Neuronal stem cell (in vitro differentiated cells): ENCODE measurements around the gene U2AF1L4.

Experiments used
- DNase-seq: peaks from one replicate; pipeline ENCODE4 v3.0.0-alpha.2; 2013; ENCODE audit warnings: low spot score
- H2AFZ ChIP-seq: one replicate; pipeline ENCODE4 v1.6.1; 2013; ENCODE audit warnings: mild to moderate bottlenecking, low read length, inconsistent platforms
- H2AK5ac ChIP-seq: 2 replicates; pipeline ENCODE4 v1.6.1; 2013; ENCODE audit warnings: low read depth, mild to moderate bottlenecking, inconsistent platforms, low read length, moderate library complexity, mixed read lengths
- H2BK120ac ChIP-seq: 2 replicates; pipeline ENCODE4 v1.6.1; 2013; ENCODE audit warnings: low read depth, mild to moderate bottlenecking, inconsistent platforms, low read length, moderate library complexity, mixed read lengths
- H2BK12ac ChIP-seq: one replicate; pipeline ENCODE4 v1.6.1; 2013; ENCODE audit warnings: low read length, inconsistent platforms
- H2BK15ac ChIP-seq: 2 replicates; pipeline ENCODE4 v1.6.1; 2013; ENCODE audit warnings: mild to moderate bottlenecking, low read length, inconsistent platforms, mixed read lengths
- H2BK5ac ChIP-seq: one replicate; pipeline ENCODE4 v1.6.1; 2013; ENCODE audit warnings: inconsistent platforms, mild to moderate bottlenecking, low read length, moderate library complexity
- H3K14ac ChIP-seq: one replicate; pipeline ENCODE4 v1.6.1; 2013; ENCODE audit warnings: low read length, inconsistent platforms
- H3K18ac ChIP-seq: 2 replicates; pipeline ENCODE4 v1.6.1; 2013; ENCODE audit warnings: low read length, inconsistent platforms
- H3K23ac ChIP-seq: 2 replicates; pipeline ENCODE4 v1.6.1; 2013; ENCODE audit warnings: low read depth, mild to moderate bottlenecking, mixed read lengths, low read length, inconsistent platforms; ENCODE audit not compliant: poor library complexity
- H3K27ac ChIP-seq: replicated peaks from 3 replicates; pipeline ENCODE4 v1.5.1; 2013; ENCODE audit warnings: low read length, inconsistent platforms
- H3K27me3 ChIP-seq, 3 experiments: 2 replicates each; pipeline ENCODE4 v1.6.1; 2013; ENCODE audit warnings: low read length in 3 of 3, mild to moderate bottlenecking in 2 of 3, inconsistent platforms in 1 of 3, low read depth in 1 of 3, mixed read lengths in 1 of 3, moderate library complexity in 1 of 3; ENCODE audit not compliant: control insufficient read depth in 3 of 3, insufficient read depth in 3 of 3
- H3K36me3 ChIP-seq, 2 donors: replicated peaks in 1 of 2; 2 replicates each; pipeline ENCODE4 v1.6.1; 2013; ENCODE audit warnings: low read length in 2 of 2; ENCODE audit not compliant: control insufficient read depth in 2 of 2, insufficient read depth in 2 of 2
- H3K4ac ChIP-seq: 2 replicates; pipeline ENCODE4 v1.6.1; 2013; ENCODE audit warnings: inconsistent platforms, mild to moderate bottlenecking, low read length, moderate library complexity
- H3K4me1 ChIP-seq, 2 donors: 1 replicate in 1 of 2; 2 replicates in 1 of 2; pipeline ENCODE4 v1.6.1; 2013; ENCODE audit warnings: low read length in 2 of 2, low read depth in 1 of 2; ENCODE audit not compliant: control insufficient read depth in 2 of 2, insufficient read depth in 1 of 2
- H3K4me2 ChIP-seq: one replicate; pipeline ENCODE4 v1.6.1; 2013; ENCODE audit warnings: mild to moderate bottlenecking, low read length, inconsistent platforms; ENCODE audit not compliant: insufficient read depth, poor library complexity, severe bottlenecking
- H3K4me3 ChIP-seq, 2 donors: 2 replicates each; pipeline ENCODE4 v1.5.1; 2013; ENCODE audit warnings: low read length in 2 of 2, mild to moderate bottlenecking in 2 of 2, inconsistent platforms in 1 of 2, moderate library complexity in 1 of 2
- H3K79me1 ChIP-seq: one replicate; pipeline ENCODE4 v1.6.1; 2013; ENCODE audit warnings: low read depth, mild to moderate bottlenecking, inconsistent platforms, low read length, moderate library complexity
- H3K9ac ChIP-seq: one replicate; pipeline ENCODE4 v1.6.1; 2013; ENCODE audit warnings: mild to moderate bottlenecking, low read depth, low read length, inconsistent platforms; ENCODE audit not compliant: poor library complexity
- H3K9me3 ChIP-seq, 2 donors: replicated peaks in 1 of 2; 2 replicates each; pipeline versions ENCODE3 to v1.6.1; 2013; ENCODE audit warnings: low read length in 2 of 2, mild to moderate bottlenecking in 2 of 2, inconsistent platforms in 1 of 2, low read depth in 1 of 2, mixed read lengths in 1 of 2, moderate library complexity in 1 of 2; ENCODE audit not compliant: control insufficient read depth in 2 of 2, insufficient read depth in 1 of 2
- H4K8ac ChIP-seq: one replicate; pipeline ENCODE4 v1.6.1; 2013; ENCODE audit warnings: low read depth, mild to moderate bottlenecking, inconsistent platforms, low read length, moderate library complexity
- H4K91ac ChIP-seq: one replicate; pipeline ENCODE4 v1.6.1; 2013; ENCODE audit warnings: low read length, low read depth, mild to moderate bottlenecking, inconsistent platforms; ENCODE audit not compliant: poor library complexity
- WGBS, 2 donors: extraction: QIAGEN DNeasy Blood & Tissue Kit; methylation state at CpG; one replicate each; pipeline ENCODE4 v1.1.7; 2013; ENCODE audit warnings: missing lambda C conversion rate in 2 of 2, mixed read lengths in 1 of 2; ENCODE audit not compliant: insufficient read length in 2 of 2, insufficient replicate concordance in 1 of 2; ENCODE audit errors: extremely low coverage in 2 of 2; 5-methylcytosine and 5-hydroxymethylcytosine counted together

U2AF1L4 gene

DNA sequence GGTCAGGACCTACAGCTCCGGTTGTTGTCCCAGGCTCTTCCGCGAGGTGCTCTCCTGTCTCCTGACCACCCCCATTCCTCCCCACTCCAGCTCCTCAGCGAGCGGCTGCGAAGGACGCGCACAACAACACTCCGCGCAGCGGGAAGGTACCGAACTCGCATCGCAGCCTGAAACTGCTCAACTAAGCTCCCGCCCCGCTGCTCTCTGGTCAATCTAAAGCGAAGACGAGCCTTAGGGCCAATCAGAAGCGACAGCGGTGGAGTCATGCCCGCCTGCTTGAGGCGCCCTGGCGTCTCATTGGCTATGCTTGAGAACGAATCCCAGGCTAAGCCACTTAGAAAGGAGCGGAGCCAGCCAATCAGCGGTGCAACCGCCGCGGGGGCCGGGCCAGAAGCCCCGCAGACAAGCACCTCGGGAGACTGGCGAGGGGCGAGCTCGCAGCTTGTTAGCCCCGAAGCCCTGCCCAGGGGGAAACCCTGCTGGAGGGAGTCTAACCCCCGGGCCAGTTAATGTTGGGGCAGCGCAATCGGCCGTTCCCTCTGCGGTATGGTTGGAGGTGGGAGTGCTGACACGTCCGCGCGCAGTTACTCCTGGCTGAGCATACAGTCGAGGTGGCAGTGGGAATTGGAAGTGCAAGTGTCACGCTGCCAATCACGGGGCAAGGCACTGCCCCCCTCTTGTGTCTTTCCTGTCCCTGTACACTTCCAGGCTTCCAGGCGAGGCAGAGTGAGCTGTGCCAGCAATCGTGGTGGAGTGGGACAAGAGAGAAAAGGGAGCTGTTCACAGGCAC is 42.8 kb downstream of the U2AF1L4 start:
- Histone ChIP-seq H3K4me2 (peak overlapping the region; percentile 84), H3K4me3 (peak overlapping the region; percentile 57 to 85), H3K14ac (peak overlapping the region; percentile 63), H2BK12ac (no peak overlapping the region), H3K9ac (peak overlapping the region; percentile 80), H2BK15ac (no peak overlapping the region), H3K79me1 (no peaks in the 10 kb centered on the region), H3K27ac (no peak overlapping the region), H3K9me3 (no peaks in the 10 kb centered on the region), H3K23ac (peak overlapping the region; percentile 92), H2BK120ac (no peak overlapping the region), H3K4ac (no peak overlapping the region), H4K91ac (no peak overlapping the region), H2AFZ (peak overlapping the region; percentile 94), H2BK5ac (no peak overlapping the region), H3K27me3 (peaks cover 0 to 7% (median 0%) of the 10 kb centered on the region in 3 experiments), H3K4me1 (peaks cover 0 to 2% of the 10 kb centered on the region in 2 donors), H3K36me3 (no peaks in the 10 kb centered on the region), H4K8ac (peak overlapping the region; percentile 45), H3K18ac (peak overlapping the region; percentile 89), H2AK5ac (no peak overlapping the region)
- DNase-seq = peak; percentile 96
- WGBS, 2 donors = no CpG with 5 or more reads among the region's 50 CpGs

DNA sequence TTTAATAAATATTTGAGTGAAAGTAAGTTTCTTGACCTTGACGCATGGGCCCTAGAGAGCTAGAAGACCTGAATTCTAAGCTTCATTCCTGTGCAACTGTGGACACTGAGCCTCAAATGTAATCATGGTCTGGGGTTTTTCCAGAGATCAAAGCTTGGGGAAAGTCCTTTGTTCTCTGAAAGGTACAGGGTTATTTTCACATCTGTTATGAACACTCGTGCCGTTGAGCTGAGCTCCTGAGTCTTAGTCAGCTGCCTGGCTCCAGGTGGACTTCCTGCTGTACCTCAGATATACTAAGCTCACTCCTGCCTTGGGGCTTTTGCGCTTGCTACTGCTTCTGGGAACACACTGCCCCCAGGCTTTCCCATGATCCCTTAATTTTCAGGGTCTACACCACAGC is 48.4 kb downstream of the U2AF1L4 start:
- no peak overlapping the region for H2AK5ac ChIP-seq
- H3K23ac ChIP-seq = no peak overlapping the region
- H3K36me3 ChIP-seq = no peaks in the 10 kb centered on the region
- H2BK15ac ChIP-seq = no peak overlapping the region
- H4K91ac ChIP-seq = no peak overlapping the region
- no CpG with 5 or more reads among the region's 4 CpGs for WGBS, 2 donors
- no peak overlapping the region for H3K4ac ChIP-seq
- no peak overlapping the region for H2BK5ac ChIP-seq
- H2AFZ ChIP-seq = no peak overlapping the region
- no peaks in the 10 kb centered on the region for H3K4me1 ChIP-seq
- H3K79me1 ChIP-seq = no peaks in the 10 kb centered on the region
- no peak overlapping the region for H3K14ac ChIP-seq
- no peaks in the 10 kb centered on the region for H3K27me3 ChIP-seq
- no peak overlapping the region for H4K8ac ChIP-seq
- no peak overlapping the region for H3K4me2 ChIP-seq
- no peak overlapping the region for H3K4me3 ChIP-seq
- H3K9ac ChIP-seq = no peak overlapping the region
- no peaks in the 10 kb centered on the region for H3K9me3 ChIP-seq
- no peak overlapping the region for H3K18ac ChIP-seq
- DNase-seq = no peak
- no peak overlapping the region for H2BK120ac ChIP-seq
- H3K27ac ChIP-seq = no peak overlapping the region
- H2BK12ac ChIP-seq = no peak overlapping the region

DNA sequence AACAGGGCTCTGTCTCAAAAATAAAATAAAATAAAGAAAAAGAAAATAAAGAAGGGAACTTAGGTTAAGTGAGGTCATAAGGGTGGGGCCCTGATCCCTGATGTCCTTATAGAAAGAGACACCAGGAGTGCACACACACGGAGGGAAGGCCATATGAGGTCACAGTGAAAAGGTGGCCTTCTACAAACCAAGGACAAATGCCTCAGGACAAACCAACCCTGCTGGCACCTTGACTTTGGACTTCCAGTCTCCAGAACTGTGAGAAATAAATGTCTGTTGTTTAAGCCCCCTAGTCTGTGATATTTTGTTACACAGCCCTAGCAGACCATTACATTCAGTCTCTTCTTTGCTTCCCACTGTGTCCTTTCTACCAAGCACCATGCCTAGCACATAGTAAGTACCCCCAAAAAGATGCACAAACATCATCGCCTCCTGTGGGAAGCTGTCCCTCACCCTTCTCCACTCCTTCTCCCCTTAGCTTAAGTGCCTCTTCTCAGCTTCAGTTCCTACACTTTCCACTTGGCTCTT is 49.3 kb downstream of the U2AF1L4 start:
- Histone ChIP-seq H2BK12ac (no peak overlapping the region), H3K4ac (no peak overlapping the region), H2AFZ (no peak overlapping the region), H3K4me1 (no peaks in the 10 kb centered on the region), H4K91ac (no peak overlapping the region), H2AK5ac (no peak overlapping the region), H3K23ac (no peak overlapping the region), H3K36me3 (no peaks in the 10 kb centered on the region), H3K27me3 (no peaks in the 10 kb centered on the region), H3K27ac (no peak overlapping the region), H2BK15ac (no peak overlapping the region), H3K9ac (no peak overlapping the region), H2BK120ac (no peak overlapping the region), H3K18ac (no peak overlapping the region), H2BK5ac (no peak overlapping the region), H3K79me1 (no peaks in the 10 kb centered on the region), H3K14ac (no peak overlapping the region), H3K9me3 (no peaks in the 10 kb centered on the region), H4K8ac (no peak overlapping the region), H3K4me3 (no peak overlapping the region), H3K4me2 (no peak overlapping the region)
- DNase-seq = no peak
- WGBS, 2 donors = no CpG with 5 or more reads among the region's 2 CpGs

DNA sequence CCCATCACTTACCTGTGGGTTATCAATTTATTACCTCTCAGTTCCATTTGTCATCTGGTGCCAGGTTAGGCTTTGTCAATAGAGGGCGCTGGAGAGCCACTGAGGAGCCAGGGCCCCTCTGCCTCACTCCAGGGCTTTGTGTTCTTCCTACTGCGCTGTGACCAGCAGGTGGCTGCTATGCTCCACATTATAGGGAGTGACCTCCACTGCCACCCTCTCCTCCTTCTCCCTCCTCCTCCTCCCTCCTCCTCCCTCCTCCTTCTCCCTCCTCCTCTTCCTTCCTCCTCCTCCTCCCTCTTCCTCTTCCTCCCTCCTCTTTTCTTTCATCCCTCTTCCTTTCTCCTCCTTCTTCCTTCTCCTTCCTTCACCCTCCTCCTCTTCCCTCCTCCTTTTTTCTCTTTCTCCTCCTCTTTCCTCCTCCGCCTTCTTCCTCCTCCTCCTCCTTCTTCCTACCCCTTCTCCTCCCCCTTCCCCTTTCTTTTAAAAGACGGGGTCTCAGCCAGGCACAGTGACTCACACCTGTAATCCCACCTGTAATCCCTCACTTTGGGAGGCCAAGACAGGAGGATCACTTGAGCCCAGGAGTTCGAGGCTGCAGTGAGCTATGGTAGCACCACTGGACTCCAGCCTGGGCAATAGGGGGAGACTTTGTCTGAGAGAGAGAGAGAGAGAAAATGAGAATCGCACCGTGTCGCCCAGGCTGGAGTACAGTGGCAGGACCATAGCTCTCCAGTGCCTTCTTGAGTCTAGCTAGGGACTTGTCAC is 51.2 kb downstream of the U2AF1L4 start:
- Histone ChIP-seq H2AFZ (no peak overlapping the region), H3K4ac (no peak overlapping the region), H3K36me3 (no peaks in the 10 kb centered on the region), H2BK120ac (no peak overlapping the region), H3K18ac (no peak overlapping the region), H2BK5ac (no peak overlapping the region), H3K23ac (no peak overlapping the region), H3K14ac (no peak overlapping the region), H3K27ac (no peak overlapping the region), H3K4me2 (no peak overlapping the region), H3K9ac (no peak overlapping the region), H2BK15ac (no peak overlapping the region), H2AK5ac (no peak overlapping the region), H4K8ac (no peak overlapping the region), H3K4me1 (no peaks in the 10 kb centered on the region), H3K9me3 (no peaks in the 10 kb centered on the region), H3K27me3 (no peaks in the 10 kb centered on the region), H3K79me1 (no peaks in the 10 kb centered on the region), H4K91ac (no peak overlapping the region), H2BK12ac (no peak overlapping the region), H3K4me3 (no peak overlapping the region)
- DNase-seq = peak; percentile 84
- no CpG with 5 or more reads among the region's 8 CpGs for WGBS, 2 donors
